AG09319 (cell line): Measurements from ENCODE around the gene SH3BGRL.
"Not testable (repeated sequence)": the region's sequence is repeated elsewhere in the genome, so short reads cannot be mapped to it uniquely, and the experiment has no call there.

ENCODE experiments used
- DNase-seq: peaks from one replicate; pipeline ENCODE4 v3.0.0-alpha.2; 2010; ENCODE audit warnings: low read depth; ENCODE audit errors: extremely low read depth
- CTCF ChIP-seq: IDR thresholded peaks from 2 replicates; pipeline ENCODE4 v1.5.1; 2011; ENCODE audit warnings: low read depth, mild to moderate bottlenecking, inconsistent platforms, low read length, moderate library complexity

Gene SH3BGRL

GRCh38 chrX:81308086-81308829 lies 106.4 kb downstream of the SH3BGRL start:
- DNase-seq, result no peak
- no peak for TF ChIP-seq CTCF

DNA sequence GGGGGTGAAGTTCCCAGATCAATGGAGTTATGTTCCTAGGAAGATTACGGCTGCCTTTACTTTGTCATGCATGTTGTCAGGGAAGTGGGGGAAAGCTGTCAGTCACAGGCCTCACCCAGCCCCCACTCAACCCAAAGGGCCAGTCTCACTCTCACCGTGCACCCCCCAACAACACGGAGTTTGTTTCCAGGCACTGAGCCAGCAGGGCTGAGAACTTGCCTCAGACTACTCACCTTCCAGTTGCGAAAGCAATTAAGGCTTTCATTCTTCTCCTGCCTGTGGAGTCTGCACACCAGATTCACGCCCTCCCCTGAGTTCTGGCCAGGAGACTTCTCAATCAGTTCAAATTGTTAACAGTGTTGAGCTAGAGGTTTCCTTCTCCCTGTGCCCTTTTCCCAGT lies 114.3 kb downstream of the SH3BGRL start:
- TF ChIP-seq CTCF, result no peak
- no peak for DNase-seq

DNA sequence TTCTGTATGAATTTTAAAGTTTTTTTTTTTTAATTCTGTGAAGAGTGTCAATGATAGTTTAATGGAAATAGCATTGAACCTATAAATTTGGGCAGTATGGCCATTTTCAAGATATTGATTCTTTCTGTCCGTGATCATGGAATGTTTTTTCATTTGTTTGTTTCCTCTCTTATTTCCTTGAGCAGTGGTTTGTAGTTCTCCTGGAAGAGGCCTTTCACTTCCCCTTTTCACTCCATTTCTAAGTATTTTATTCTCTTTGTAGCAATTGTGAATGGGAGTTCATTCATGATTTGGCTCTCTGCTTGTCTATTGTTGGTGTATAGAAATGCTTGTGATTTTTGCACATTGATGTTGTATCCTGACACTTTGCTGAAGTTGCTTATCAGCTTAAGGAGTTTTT lies 129.8 kb downstream of the SH3BGRL start:
- DNase-seq, result not testable (repeated sequence)

GRCh38 chrX:81336455-81337152 lies 134.7 kb downstream of the SH3BGRL start:
- no peak for DNase-seq
- no peak for TF ChIP-seq CTCF

GRCh38 chrX:81337805-81338204 lies 135.9 kb downstream of the SH3BGRL start:
- TF ChIP-seq CTCF, result no peak
- DNase-seq, result no peak

DNA sequence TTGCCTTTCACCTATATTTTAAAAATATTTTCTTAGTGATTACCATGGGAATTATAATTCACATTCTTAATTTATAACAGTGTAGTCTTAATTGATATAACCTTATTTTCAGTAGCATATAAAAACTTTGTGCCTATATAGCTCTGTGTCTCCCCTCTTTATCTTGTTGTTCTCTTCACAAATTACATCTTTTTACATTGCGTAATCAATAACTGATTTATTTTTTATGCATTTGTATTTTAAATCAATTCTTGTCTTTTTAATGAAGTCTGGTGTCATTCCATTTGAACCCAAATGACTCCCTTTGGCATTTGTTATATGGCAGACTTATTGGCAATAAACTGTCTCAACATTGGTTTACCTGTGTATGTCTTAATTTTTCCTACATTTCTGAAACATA lies 137.0 kb downstream of the SH3BGRL start:
- DNase-seq, result no peak
- TF ChIP-seq CTCF, result no peak

GRCh38 chrX:81345296-81345695 lies 143.4 kb downstream of the SH3BGRL start:
- DNase-seq, result not testable (repeated sequence)
